Endothelial cell (in vitro differentiated cells): ENCODE measurements around the gene ZNF234. TPM values are rescaled to one million over a fixed set of nuclear protein-coding genes. Genes with fewer than 3 reads are reported as not detected.
"Not testable (repeated sequence)": the region's sequence is repeated elsewhere in the genome, so short reads cannot be mapped to it uniquely, and the experiment has no call there.

Experiments used
- DNase-seq: peaks from one replicate; pipeline ENCODE4 v3.0.0; 2021; ENCODE audit warnings: low spot score
- H3K27ac Mint-ChIP-seq: one replicate; pipeline ENCODE4 v1.8.0; 2021; ENCODE audit warnings: mixed read lengths, inconsistent platforms; ENCODE audit not compliant: unreplicated experiment
- H3K27me3 Mint-ChIP-seq: one replicate; pipeline ENCODE4 v1.8.0; 2021; ENCODE audit warnings: mild to moderate bottlenecking, moderate library complexity, mixed read lengths, inconsistent platforms; ENCODE audit not compliant: unreplicated experiment
- H3K36me3 Mint-ChIP-seq: one replicate; pipeline ENCODE4 v1.8.0; 2021; ENCODE audit warnings: mild to moderate bottlenecking, low read depth, mixed read lengths, inconsistent platforms; ENCODE audit not compliant: unreplicated experiment
- H3K4me1 Mint-ChIP-seq: one replicate; pipeline ENCODE4 v1.8.0; 2021; ENCODE audit warnings: mild to moderate bottlenecking, mixed read lengths, inconsistent platforms; ENCODE audit not compliant: unreplicated experiment
- H3K4me3 Mint-ChIP-seq: one replicate; pipeline ENCODE4 v1.8.0; 2021; ENCODE audit warnings: mild to moderate bottlenecking, mixed read lengths, inconsistent platforms; ENCODE audit not compliant: unreplicated experiment
- H3K9me3 Mint-ChIP-seq: one replicate; pipeline ENCODE4 v1.8.0; 2021; ENCODE audit warnings: mixed read lengths, inconsistent platforms; ENCODE audit not compliant: unreplicated experiment
- CTCF ChIP-seq: fragments of 200-600 bp; sonication (generic); IDR thresholded peaks from one replicate; pipeline ENCODE4 v1.5.0; 2021; ENCODE audit warnings: antibody characterized with exemption; ENCODE audit not compliant: unreplicated experiment
- total RNA-seq: library from RNA; stranded (reverse); fragmentation: NEBNext Ultra II Directional; extraction: Animal tissue kit (Norgen Biotek cat#: 25700); gene quantifications from one replicate; pipeline ENCODE4 v1.2.1, GENCODE V29; 2021; ENCODE audit not compliant: unreplicated experiment

Gene ZNF234
- total RNA-seq, 1 donor from 2014 or later, result 17.8 TPM

GRCh38 chr19:44109458-44109857 lies 31.9 kb upstream of the ZNF234 start:
- Mint-ChIP-seq H3K9me3 (peaks cover 19% of the 10 kb centered on the region), H3K27me3 (peaks cover 1% of the 10 kb centered on the region), H3K4me1 (peaks cover 10% of the 10 kb centered on the region), H3K36me3 (peaks cover 48% of the 10 kb centered on the region), H3K27ac (no peak overlapping the region), H3K4me3 (no peak overlapping the region)
- TF ChIP-seq CTCF, result no peak
- no peak for DNase-seq

DNA sequence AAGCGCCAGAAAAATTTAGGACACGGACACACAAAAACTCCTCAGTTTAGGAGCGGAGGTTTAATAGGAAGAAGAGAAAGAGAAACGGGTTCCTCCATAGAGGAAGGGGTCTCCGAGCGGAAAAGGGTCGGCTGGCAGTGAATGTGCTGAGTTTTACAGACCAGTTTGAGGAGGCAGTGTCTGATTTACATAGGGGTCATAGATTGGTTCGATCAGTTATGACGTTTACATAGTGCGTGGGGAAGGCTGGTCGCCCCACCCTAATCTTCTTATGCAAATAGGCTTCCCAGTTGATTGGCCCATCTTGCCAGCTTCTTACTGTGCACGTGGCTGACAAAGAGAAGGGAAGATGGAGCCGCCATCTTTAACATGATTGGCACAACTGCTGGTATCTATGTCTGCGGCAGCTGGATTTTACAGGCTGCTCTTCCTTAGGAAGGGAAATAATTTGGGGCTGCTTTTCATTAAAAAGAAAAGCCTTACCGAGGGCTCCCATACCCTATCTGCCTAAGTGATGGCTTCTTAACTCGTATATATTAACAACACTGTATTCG lies 29.4 kb upstream of the ZNF234 start:
- peak; percentile 51 for DNase-seq
- peaks cover 28% of the 10 kb centered on the region for H3K36me3 Mint-ChIP-seq
- peak overlapping the region; percentile 98 for H3K4me3 Mint-ChIP-seq
- no peak for TF ChIP-seq CTCF
- H3K27me3 Mint-ChIP-seq, result peaks cover 1% of the 10 kb centered on the region
- peak overlapping the region; percentile 96 for H3K27ac Mint-ChIP-seq
- peaks cover 10% of the 10 kb centered on the region for H3K4me1 Mint-ChIP-seq
- peaks cover 12% of the 10 kb centered on the region for H3K9me3 Mint-ChIP-seq

GRCh38 chr19:44112802-44113137 lies 28.6 kb upstream of the ZNF234 start:
- no peak for TF ChIP-seq CTCF
- Mint-ChIP-seq H3K4me1 (peaks cover 10% of the 10 kb centered on the region), H3K36me3 (peaks cover 20% of the 10 kb centered on the region), H3K27me3 (peaks cover 1% of the 10 kb centered on the region), H3K27ac (peak overlapping the region; percentile 72), H3K4me3 (peak overlapping the region; percentile 98), H3K9me3 (peaks cover 5% of the 10 kb centered on the region)
- DNase-seq, result no peak

GRCh38 chr19:44113138-44113783 lies 28.1 kb upstream of the ZNF234 start, which contains the start of gene ZNF225:
ZNF225 (plus strand) TSS chr19:44113399; CDS start chr19:44115828, 2,429 bp downstream.
- TF ChIP-seq CTCF, result no peak
- Mint-ChIP-seq H3K36me3 (peaks cover 18% of the 10 kb centered on the region), H3K9me3 (no peaks in the 10 kb centered on the region), H3K27me3 (peaks cover 1% of the 10 kb centered on the region), H3K27ac (peak within 1 kb of the TSS; percentile 72), H3K4me1 (peaks cover 10% of the 10 kb centered on the region), H3K4me3 (peak within 1 kb of the TSS; percentile 98)
- DNase-seq, result peak; percentile 88

GRCh38 chr19:44113784-44114390 lies 27.5 kb upstream of the ZNF234 start:
- peaks cover 19% of the 10 kb centered on the region for H3K36me3 Mint-ChIP-seq
- peaks cover 1% of the 10 kb centered on the region for H3K27me3 Mint-ChIP-seq
- peak overlapping the region; percentile 64 for H3K27ac Mint-ChIP-seq
- H3K4me3 Mint-ChIP-seq, result peak overlapping the region; percentile 98
- no peak for TF ChIP-seq CTCF
- peak; percentile 13 for DNase-seq
- H3K9me3 Mint-ChIP-seq, result no peaks in the 10 kb centered on the region
- H3K4me1 Mint-ChIP-seq, result peaks cover 10% of the 10 kb centered on the region

DNA sequence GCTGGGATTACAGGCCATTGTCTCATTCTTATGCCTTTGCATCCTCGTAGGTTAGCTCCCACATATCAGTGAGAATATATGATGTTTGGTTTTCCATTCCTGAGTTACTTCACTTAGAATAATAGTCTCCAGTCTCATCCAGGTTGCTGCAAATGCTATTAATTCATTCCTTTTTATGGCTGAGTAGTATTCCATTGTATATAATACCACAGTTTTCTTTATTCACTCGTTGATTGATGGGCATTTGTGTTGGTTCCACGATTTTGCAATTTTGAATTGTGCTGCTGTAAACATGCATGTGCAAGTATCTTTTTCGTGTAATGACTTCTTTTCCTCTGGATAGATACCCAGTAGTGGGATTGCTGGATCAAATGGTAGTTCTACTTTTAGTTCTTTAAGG lies 20.2 kb upstream of the ZNF234 start:
- not testable (repeated sequence) for H3K27me3 Mint-ChIP-seq, DNase-seq, H3K9me3 Mint-ChIP-seq, H3K27ac Mint-ChIP-seq, H3K4me1 Mint-ChIP-seq
- Mint-ChIP-seq H3K36me3 (peaks cover 59% of the 10 kb centered on the region), H3K4me3 (peak overlapping the region; percentile 26)
